ENCODE data around the gene PPIE. TPM values are rescaled to one million over a fixed set of nuclear protein-coding genes. Genes with fewer than 3 reads are reported as not detected.
A peak's percentile ranks its signal among the peaks of the same experiment; 100 is the strongest.

Gene PPIE
- total RNA-seq, 2 donors from 2014 or later = 22.6 to 23.4 TPM

GRCh38 chr1:39691383-39692151, 47.1 kb upstream of the PPIE start, which contains the start of gene HPCAL4:
Gene HPCAL4, minus strand, starts transcription at chr1:39691433. Its CDS starts 6,830 bp downstream, at chr1:39684603.
- H3K27me3 ChIP-seq = peaks cover 0 to 11% of the 10 kb centered on the region in 2 donors
- H3K36me3 ChIP-seq = no peaks in the 10 kb centered on the region
- peak; percentile 87 for DNase-seq (ENCODE audit: low spot score)
- peak within 1 kb of the TSS; percentile 26 to 42 for H3K4me3 ChIP-seq
- no peak for TF ChIP-seq CTCF (IDR thresholded peaks at IDR 0.05)
- no peaks in the 10 kb centered on the region for H3K9me3 ChIP-seq
- H3K27ac ChIP-seq = no peak within 1 kb of the TSS
- peaks cover 0 to 20% of the 10 kb centered on the region in 2 donors for H3K4me1 ChIP-seq

- Histone ChIP-seq H3K27me3 (peaks cover 0 to 11% of the 10 kb centered on the region in 2 donors), H3K27ac (no peak overlapping the region), H3K4me3 (peak overlapping the region; percentile 26 to 42), H3K36me3 (no peaks in the 10 kb centered on the region), H3K9me3 (no peaks in the 10 kb centered on the region), H3K4me1 (peaks cover 0 to 20% of the 10 kb centered on the region in 2 donors)
- DNase-seq (ENCODE audit: low spot score) = no peak
- no peak for TF ChIP-seq CTCF (IDR thresholded peaks at IDR 0.05)
These were observed 46.3 kb upstream of the PPIE start for GRCh38 chr1:39692152-39693074.

GRCh38 chr1:39694026-39694425, 44.7 kb upstream of the PPIE start:
- no peaks in the 10 kb centered on the region for H3K36me3 ChIP-seq
- peaks cover 0 to 20% of the 10 kb centered on the region in 2 donors for H3K4me1 ChIP-seq
- H3K27me3 ChIP-seq = peaks cover 0 to 11% of the 10 kb centered on the region in 2 donors
- no peak overlapping the region for H3K4me3 ChIP-seq
- no peak overlapping the region for H3K27ac ChIP-seq
- DNase-seq (ENCODE audit: low spot score) = no peak
- no peak for TF ChIP-seq CTCF (IDR thresholded peaks at IDR 0.05)
- no peaks in the 10 kb centered on the region for H3K9me3 ChIP-seq

GRCh38 chr1:39695016-39695415, 43.7 kb upstream of the PPIE start:
- H3K27me3 ChIP-seq = peaks cover 0 to 11% of the 10 kb centered on the region in 2 donors

GRCh38 chr1:39696448-39696847, 42.2 kb upstream of the PPIE start:
- peaks cover 0 to 24% of the 10 kb centered on the region in 2 donors for H3K4me1 ChIP-seq
- H3K9me3 ChIP-seq = no peaks in the 10 kb centered on the region
- no peak overlapping the region for H3K4me3 ChIP-seq
- no peaks in the 10 kb centered on the region for H3K36me3 ChIP-seq
- no peak for DNase-seq (ENCODE audit: low spot score)
- TF ChIP-seq CTCF (IDR thresholded peaks at IDR 0.05) = no peak
- no peak overlapping the region for H3K27ac ChIP-seq
- H3K27me3 ChIP-seq = peaks cover 0 to 11% of the 10 kb centered on the region in 2 donors

More at GRCh38 chr1:39695016-39695415, 43.7 kb upstream of the PPIE start:
- no peak for DNase-seq (ENCODE audit: low spot score)
- H3K9me3 ChIP-seq = no peaks in the 10 kb centered on the region
- H3K4me3 ChIP-seq = no peak overlapping the region
- TF ChIP-seq CTCF (IDR thresholded peaks at IDR 0.05) = no peak
- no peak overlapping the region for H3K27ac ChIP-seq
- peaks cover 0 to 20% of the 10 kb centered on the region in 2 donors for H3K4me1 ChIP-seq
- H3K36me3 ChIP-seq = no peaks in the 10 kb centered on the region
